ENCODE data around the gene GCLC.
"Not testable (repeated sequence)": the region's sequence is repeated elsewhere in the genome, so short reads cannot be mapped to it uniquely, and the experiment has no call there.

The GCLC gene

DNA sequence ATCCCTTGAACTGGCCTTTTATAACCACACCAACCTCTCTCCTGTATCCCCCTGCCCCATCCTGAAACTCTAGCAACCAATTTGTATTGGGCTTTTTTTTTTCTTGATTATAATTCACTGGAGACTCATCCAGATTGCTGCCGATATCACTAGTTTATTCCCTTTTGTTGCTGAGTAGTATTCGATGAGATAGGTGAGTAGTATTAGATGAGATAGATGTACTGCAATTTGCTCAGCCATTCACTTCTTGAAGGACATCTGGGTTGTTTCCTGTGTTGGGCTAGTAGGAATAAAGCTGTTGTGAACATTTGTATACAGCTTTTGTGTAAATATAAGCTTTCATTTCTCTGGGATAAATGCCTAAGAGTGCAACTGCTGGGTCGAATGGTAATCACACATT, 58.2 kb downstream of the GCLC start:
- no peak overlapping the region for H3K27ac ChIP-seq
- TF ChIP-seq, protein P1, sequence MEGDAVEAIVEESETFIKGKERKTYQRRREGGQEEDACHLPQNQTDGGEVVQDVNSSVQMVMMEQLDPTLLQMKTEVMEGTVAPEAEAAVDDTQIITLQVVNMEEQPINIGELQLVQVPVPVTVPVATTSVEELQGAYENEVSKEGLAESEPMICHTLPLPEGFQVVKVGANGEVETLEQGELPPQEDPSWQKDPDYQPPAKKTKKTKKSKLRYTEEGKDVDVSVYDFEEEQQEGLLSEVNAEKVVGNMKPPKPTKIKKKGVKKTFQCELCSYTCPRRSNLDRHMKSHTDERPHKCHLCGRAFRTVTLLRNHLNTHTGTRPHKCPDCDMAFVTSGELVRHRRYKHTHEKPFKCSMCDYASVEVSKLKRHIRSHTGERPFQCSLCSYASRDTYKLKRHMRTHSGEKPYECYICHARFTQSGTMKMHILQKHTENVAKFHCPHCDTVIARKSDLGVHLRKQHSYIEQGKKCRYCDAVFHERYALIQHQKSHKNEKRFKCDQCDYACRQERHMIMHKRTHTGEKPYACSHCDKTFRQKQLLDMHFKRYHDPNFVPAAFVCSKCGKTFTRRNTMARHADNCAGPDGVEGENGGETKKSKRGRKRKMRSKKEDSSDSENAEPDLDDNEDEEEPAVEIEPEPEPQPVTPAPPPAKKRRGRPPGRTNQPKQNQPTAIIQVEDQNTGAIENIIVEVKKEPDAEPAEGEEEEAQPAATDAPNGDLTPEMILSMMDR (conservative IDR thresholded peaks at IDR 0.05), result no peak

DNA sequence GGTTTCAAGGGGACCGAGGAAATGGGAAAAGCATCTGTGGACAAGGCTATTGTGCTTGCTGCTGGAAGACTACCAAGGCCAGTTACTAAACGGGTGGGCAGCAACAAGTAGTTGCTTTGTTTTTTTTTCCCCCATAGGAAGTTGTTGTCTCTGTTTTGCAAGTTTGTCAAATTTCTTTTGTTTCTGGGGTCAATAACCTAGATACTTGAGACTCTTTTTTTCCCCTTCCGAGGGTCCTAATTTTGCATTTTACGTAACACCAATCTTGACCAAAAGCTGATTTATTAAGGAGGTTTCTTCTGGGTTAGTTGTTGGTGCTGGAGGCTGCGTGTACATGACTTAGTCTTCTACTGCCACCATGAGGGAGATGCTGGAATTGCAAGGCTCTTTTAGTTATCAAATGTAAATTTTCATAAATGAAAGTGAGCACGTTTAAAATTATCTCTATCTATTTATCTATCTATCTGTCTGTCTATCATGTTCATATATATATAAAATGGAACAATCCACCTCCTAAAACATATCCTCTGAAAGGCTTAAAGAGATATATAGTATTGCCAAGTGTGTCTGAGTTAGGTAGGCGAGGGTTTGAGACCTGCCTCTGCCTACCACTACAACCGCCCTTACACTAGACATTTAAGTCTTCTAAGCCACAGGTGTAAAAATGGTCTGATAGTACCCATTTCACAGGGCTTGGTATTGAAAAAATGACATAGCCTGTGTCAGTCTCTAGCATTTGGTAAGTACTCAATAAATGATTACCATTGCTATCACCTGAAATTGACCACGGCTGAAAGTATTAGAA, 60.2 kb downstream of the GCLC start:
- H3K27ac ChIP-seq, result peak overlapping the region; percentile 63; the same call in 1 of the 2 replicates
- TF ChIP-seq, protein P1 (conservative IDR thresholded peaks at IDR 0.05), result peak; percentile 92

DNA sequence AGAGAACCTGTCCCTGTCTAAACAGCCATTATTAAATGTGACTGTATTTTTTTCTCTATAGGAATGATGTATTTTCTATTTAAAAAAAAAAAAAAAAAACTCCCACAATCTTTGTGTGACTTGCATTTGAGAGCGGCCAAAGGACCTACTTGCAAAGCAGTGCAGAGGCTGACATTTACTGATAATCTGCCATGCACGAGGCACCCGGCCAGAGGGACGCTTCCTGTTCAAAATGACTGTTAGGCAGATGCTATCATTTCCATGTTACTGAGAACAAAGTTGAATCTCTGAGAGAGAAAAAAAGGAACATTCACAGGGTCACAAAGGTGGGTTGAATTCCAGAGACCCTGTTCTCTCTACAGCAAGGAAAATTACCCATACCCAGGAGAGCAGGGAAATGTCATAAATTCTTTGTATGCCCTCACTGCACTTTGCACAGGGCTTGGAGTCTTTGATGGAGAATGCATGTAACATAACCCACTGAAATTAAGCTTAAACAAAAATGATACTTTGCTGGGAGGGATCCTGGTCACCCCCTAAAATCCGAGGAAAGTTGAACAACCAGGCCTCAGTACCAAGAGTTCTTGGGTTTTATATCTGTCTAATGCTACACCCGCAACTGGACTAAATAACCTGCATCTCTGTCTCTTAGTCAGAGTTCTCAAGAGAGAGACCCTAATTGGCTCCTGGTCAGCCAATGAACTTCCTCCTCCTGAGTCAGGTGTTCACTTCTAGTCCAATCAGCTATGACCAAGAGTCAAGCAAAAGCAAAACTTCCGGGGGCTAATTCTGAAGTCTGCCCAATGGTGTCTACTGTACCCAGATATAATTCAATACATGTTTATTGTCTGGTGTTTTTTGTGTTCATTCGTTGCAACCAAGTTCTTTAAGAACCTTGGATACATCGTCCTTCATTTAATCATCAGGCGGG, 61.2 kb downstream of the GCLC start:
- H3K27ac ChIP-seq, result peak overlapping the region; percentile 63
- TF ChIP-seq, protein P1 (conservative IDR thresholded peaks at IDR 0.05), result no peak

DNA sequence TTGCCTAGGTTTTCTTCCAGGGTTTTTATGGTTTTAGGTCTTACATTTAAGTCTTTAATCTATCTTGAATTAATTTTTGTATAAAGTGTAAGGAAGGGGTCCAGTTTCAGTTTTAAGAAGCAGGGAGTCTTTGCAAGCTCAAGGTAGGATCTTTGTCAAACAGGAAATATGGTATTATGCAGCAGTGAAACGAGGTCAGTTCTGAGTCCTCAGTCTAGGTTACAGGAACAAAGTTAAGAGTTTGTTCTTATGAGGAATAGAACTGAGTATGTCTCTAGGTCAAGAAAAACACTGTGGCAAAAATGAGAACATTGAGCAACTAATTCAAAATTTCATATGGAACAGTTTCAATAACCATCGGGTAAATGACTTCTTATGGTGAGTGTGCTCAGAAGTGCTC, 63.6 kb downstream of the GCLC start:
- TF ChIP-seq, protein P1 (conservative IDR thresholded peaks at IDR 0.05), result no peak
- H3K27ac ChIP-seq, result no peak overlapping the region

DNA sequence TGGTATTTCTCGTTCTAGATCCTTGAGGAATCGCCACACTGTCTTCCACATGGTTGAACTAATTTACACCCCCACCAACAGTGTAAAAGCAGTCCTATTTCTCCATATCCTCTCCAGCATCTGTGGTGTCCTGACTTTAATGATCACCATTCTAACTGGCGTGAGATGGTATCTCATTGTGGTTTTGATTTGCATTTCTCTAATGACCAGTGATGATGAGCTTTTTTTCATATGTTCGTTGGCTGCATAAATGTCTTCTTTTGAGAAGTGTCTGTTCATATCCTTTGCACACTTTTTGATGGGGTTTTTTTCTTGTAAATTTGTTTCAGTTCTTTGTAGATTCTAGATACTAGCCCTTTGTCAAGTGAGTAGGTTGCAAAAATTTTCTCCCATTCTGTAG, 64.1 kb downstream of the GCLC start:
- H3K27ac ChIP-seq, result not testable (repeated sequence)

DNA sequence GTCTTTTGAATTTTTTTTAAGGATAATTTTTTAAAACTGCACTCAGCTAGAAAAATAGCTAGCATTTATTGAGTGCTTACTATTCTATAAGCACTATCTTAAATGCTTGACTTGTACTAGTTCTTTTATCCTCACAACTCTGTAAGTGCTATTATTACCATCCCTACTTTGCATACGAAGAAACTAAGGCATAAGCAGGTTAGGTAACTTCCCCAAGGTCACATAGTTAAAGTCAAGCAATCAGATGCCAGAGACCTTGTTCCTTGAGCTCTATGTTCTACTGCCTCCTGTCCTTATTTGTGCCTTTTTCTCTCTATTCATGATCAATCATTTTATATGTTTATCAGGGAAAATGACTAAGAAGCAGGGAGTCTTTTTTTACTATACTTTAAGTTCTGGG, 65.0 kb downstream of the GCLC start:
- no peak overlapping the region for H3K27ac ChIP-seq
- TF ChIP-seq, protein P1 (conservative IDR thresholded peaks at IDR 0.05), result no peak

DNA sequence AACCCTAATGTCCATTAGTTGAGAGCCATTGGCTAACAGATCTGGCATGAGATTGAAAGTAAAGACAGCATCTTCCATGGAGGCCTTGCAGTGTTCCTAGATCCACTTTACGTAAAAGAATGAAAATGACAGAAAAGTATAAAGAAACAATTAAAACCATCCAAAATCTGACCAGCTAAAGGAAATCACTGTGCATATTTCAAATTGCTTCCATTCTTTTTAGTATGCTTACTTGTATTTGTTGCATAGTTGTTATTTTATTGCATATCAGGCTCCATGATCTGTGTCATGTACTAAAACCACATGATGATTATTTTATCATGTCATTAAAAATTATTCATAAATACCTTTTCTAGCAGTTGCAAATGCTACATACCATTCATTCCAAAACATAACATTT, 67.9 kb downstream of the GCLC start:
- H3K27ac ChIP-seq, result no peak overlapping the region
- TF ChIP-seq, protein P1 (conservative IDR thresholded peaks at IDR 0.05), result no peak
